Gastroesophageal sphincter (tissue), 4 donors: ENCODE measurements around the gene PTPN13. TPM values are rescaled to one million over a fixed set of nuclear protein-coding genes. Genes with fewer than 3 reads are reported as not detected.

Experiments used
- ATAC-seq: fragments of 150-250 bp; one replicate; pipeline ENCODE4 v1.9.1; 2016; ENCODE audit warnings: mild to moderate bottlenecking, moderate library complexity
- H3K27ac ChIP-seq, 4 donors: fragments of 200-600 bp; sonication (generic) in 3 of 4; 1 replicate in 3 of 4; 2 replicates in 1 of 4; pipeline ENCODE4 v1.5.1; 2016 to 2019
- H3K27me3 ChIP-seq: fragments of 200-600 bp; sonication (generic); one replicate; pipeline ENCODE4 v1.5.1; 2019
- H3K36me3 ChIP-seq, 2 donors: fragments of 200-600 bp; sonication (generic); one replicate each; pipeline ENCODE4 v1.5.1; 2019; ENCODE audit warnings: control low read depth in 1 of 2
- H3K4me1 ChIP-seq, 3 donors: fragments of 200-600 bp; sonication (generic); 1 replicate in 2 of 3; 2 replicates in 1 of 3; pipeline ENCODE4 v1.5.1; 2016 to 2019; ENCODE audit warnings: control low read depth in 2 of 3
- H3K4me3 ChIP-seq, 2 donors: fragments of 200-600 bp; sonication (generic); one replicate each; pipeline ENCODE4 v1.5.1; 2019; ENCODE audit warnings: mild to moderate bottlenecking in 1 of 2, moderate library complexity in 1 of 2
- H3K9me3 ChIP-seq, 3 donors: fragments of 200-600 bp; sonication (generic); one replicate each; pipeline ENCODE4 v1.5.1; 2017 to 2019; ENCODE audit warnings: control low read depth in 2 of 3
- EP300 ChIP-seq: sonication (generic); formaldehyde crosslinking; IDR thresholded peaks from one replicate; pipeline ENCODE4 v1.6.1; 2017; ENCODE audit warnings: antibody characterized with exemption, mild to moderate bottlenecking
- POLR2A ChIP-seq, 2 donors: fragments of 450-650 bp; IDR thresholded peaks; one replicate each; pipeline ENCODE4 v1.6.1; 2017; ENCODE audit warnings: antibody characterized with exemption in 2 of 2, mild to moderate bottlenecking in 2 of 2, moderate library complexity in 1 of 2
- POLR2AphosphoS5 ChIP-seq: sonication (generic); formaldehyde crosslinking; IDR thresholded peaks from one replicate; pipeline ENCODE4 v1.6.1; 2017; ENCODE audit warnings: antibody characterized with exemption
- WGBS, 2 donors: methylation state at CpG; one replicate each; pipeline ENCODE4 v1.1.5; 2018; ENCODE audit warnings: low coverage in 1 of 2; 5-methylcytosine and 5-hydroxymethylcytosine counted together
- total RNA-seq, 4 donors: library from RNA; depleted of rRNA; stranded (reverse); fragments of >200 nt; gene quantifications; one replicate each; pipeline ENCODE4 v1.1.0, GENCODE V29; 2016
- TF ChIP-seq, protein P1 (sequence below), 4 experiments: fragments of 200-600 bp in 2 of 4; fragments of 450-650 bp in 2 of 4; sonication (generic) in 1 of 4; IDR thresholded peaks; one replicate each; pipeline ENCODE4 v1.5.1; 2017 to 2019; ENCODE audit warnings: antibody characterized with exemption in 4 of 4, mild to moderate bottlenecking in 2 of 4, moderate library complexity in 2 of 4

Gene PTPN13
- total RNA-seq, 4 donors from 2014 or later, result 12.8 to 22.7 (median 20.7) TPM

DNA sequence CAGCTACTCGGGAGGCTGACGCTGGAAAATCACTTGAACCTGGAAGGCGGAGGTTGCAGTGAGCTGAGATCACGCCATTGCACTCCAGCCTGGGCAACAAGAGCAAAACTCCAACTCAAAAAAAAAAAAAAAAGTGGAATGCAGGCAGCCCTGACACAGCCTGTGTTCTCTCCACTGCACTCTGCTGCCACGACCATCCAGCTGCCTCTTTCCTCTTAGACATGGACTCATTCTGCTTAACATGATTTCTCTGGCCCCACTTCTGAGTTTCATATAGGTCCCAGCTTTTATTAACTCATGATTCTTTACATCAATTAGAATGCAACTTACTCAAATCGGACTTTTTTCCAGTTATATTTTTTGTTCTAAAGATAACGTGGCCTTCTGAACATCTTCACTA lies 225.4 kb downstream of the PTPN13 start:
- TF ChIP-seq POLR2AphosphoS5 (no peak), POLR2A (IDR thresholded peaks at IDR 0.05) (no peak), EP300 (no peak)
- TF ChIP-seq, protein P1, sequence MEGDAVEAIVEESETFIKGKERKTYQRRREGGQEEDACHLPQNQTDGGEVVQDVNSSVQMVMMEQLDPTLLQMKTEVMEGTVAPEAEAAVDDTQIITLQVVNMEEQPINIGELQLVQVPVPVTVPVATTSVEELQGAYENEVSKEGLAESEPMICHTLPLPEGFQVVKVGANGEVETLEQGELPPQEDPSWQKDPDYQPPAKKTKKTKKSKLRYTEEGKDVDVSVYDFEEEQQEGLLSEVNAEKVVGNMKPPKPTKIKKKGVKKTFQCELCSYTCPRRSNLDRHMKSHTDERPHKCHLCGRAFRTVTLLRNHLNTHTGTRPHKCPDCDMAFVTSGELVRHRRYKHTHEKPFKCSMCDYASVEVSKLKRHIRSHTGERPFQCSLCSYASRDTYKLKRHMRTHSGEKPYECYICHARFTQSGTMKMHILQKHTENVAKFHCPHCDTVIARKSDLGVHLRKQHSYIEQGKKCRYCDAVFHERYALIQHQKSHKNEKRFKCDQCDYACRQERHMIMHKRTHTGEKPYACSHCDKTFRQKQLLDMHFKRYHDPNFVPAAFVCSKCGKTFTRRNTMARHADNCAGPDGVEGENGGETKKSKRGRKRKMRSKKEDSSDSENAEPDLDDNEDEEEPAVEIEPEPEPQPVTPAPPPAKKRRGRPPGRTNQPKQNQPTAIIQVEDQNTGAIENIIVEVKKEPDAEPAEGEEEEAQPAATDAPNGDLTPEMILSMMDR (IDR thresholded peaks at IDR 0.05), result no peak
- WGBS, 2 donors, result 79 to 93% methylated on average over 7 of the region's 7 CpGs
- no peak overlapping the region for H3K4me3 ChIP-seq

DNA sequence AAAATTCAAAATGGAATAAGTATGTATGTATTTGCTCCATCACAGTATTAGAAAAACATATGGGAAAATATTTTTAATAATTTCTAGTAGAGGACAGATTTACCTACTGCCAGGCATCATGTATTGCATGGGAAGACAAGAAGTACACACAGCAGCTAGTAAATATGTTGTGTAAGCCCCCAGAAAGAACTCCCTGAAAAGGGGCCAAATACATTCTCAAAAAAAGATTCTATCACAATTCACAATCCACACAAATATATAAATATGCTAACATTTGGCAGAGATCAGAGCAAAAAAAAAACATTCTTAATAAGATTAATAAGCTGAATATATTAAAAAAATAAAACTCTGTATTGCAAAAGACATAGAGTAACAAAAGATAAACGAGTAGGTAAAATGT lies 227.0 kb downstream of the PTPN13 start:
- ATAC-seq, result no peak

More for the DNA sequence above, 225.4 kb downstream of the PTPN13 start:
- no peak for ATAC-seq
- Histone ChIP-seq H3K4me1 (peaks cover 0 to 10% (median 0%) of the 10 kb centered on the region in 3 donors), H3K36me3 (peaks cover 0 to 24% of the 10 kb centered on the region in 2 donors), H3K27ac (no peak overlapping the region), H3K27me3 (no peaks in the 10 kb centered on the region), H3K9me3 (peaks cover 0 to 11% (median 0%) of the 10 kb centered on the region in 3 donors)

DNA sequence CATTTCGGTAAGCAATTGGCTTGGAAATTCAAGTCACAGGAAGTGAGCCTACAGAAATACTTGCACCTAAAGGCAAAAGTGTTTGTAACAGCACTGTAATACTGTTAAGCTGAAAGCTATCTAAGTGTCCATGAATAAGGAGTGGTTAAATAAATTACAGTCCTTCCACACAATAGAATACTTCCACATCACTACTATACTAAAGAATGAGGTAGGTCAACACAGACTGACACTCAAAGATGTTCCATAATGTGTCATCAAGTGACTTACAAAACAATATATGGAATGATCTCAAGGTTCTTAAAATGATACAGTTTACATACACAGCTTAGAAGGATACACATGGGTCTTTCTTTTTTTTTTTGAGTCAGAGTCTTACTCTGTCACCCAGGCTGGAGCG lies 228.0 kb downstream of the PTPN13 start:
- no peak for ATAC-seq
- Histone ChIP-seq H3K36me3 (peaks cover 0 to 15% of the 10 kb centered on the region in 2 donors), H3K27me3 (no peaks in the 10 kb centered on the region), H3K4me1 (peaks cover 0 to 3% (median 0%) of the 10 kb centered on the region in 3 donors), H3K4me3 (no peak overlapping the region), H3K27ac (no peak overlapping the region), H3K9me3 (no peaks in the 10 kb centered on the region)
- WGBS, 2 donors, result 94 to 100% methylated on average over 1 to 2 of the region's 2 CpGs
- TF ChIP-seq EP300 (no peak), POLR2A (IDR thresholded peaks at IDR 0.05) (no peak), POLR2AphosphoS5 (no peak)
- TF ChIP-seq, protein P1 (IDR thresholded peaks at IDR 0.05), result no peak

More for the DNA sequence above, 227.0 kb downstream of the PTPN13 start:
- Histone ChIP-seq H3K27me3 (no peaks in the 10 kb centered on the region), H3K4me1 (peaks cover 0 to 10% (median 0%) of the 10 kb centered on the region in 3 donors), H3K27ac (no peak overlapping the region), H3K9me3 (no peaks in the 10 kb centered on the region), H3K36me3 (peaks cover 0 to 10% of the 10 kb centered on the region in 2 donors), H3K4me3 (no peak overlapping the region)
- TF ChIP-seq POLR2AphosphoS5, result no peak
- TF ChIP-seq, protein P1 (IDR thresholded peaks at IDR 0.05), result no peak
- WGBS, 2 donors, result 0 to 80% methylated on average over 1 of the region's 1 CpG

DNA sequence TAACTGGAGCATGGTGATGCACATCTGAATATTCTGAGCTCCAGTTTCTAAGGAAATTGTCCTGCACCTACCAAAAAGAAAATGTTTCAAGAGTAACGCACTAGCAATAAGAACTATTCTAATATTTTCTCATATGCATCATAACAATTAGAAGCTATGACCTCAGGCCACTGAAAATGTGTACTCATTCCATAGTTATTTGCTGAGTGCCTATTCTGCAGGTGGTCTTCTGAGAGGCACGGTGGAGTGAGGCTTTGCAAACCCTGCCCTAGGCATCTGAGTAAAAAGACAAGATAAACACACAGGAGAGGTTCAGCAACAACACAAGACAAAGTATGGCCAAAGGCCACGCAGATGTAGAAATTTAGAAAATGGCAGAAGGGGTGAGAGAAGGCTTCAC lies 231.4 kb downstream of the PTPN13 start:
- ATAC-seq, result no peak
- TF ChIP-seq POLR2A (IDR thresholded peaks at IDR 0.05) (no peak), POLR2AphosphoS5 (no peak)
- Histone ChIP-seq H3K36me3 (peaks cover 0 to 15% of the 10 kb centered on the region in 2 donors), H3K9me3 (peaks cover 0 to 5% (median 0%) of the 10 kb centered on the region in 3 donors), H3K27me3 (no peaks in the 10 kb centered on the region), H3K4me3 (no peak overlapping the region), H3K4me1 (no peaks in the 10 kb centered on the region), H3K27ac (no peak overlapping the region)
- WGBS, 2 donors, result 72 to 74% methylated on average over 3 of the region's 3 CpGs

DNA sequence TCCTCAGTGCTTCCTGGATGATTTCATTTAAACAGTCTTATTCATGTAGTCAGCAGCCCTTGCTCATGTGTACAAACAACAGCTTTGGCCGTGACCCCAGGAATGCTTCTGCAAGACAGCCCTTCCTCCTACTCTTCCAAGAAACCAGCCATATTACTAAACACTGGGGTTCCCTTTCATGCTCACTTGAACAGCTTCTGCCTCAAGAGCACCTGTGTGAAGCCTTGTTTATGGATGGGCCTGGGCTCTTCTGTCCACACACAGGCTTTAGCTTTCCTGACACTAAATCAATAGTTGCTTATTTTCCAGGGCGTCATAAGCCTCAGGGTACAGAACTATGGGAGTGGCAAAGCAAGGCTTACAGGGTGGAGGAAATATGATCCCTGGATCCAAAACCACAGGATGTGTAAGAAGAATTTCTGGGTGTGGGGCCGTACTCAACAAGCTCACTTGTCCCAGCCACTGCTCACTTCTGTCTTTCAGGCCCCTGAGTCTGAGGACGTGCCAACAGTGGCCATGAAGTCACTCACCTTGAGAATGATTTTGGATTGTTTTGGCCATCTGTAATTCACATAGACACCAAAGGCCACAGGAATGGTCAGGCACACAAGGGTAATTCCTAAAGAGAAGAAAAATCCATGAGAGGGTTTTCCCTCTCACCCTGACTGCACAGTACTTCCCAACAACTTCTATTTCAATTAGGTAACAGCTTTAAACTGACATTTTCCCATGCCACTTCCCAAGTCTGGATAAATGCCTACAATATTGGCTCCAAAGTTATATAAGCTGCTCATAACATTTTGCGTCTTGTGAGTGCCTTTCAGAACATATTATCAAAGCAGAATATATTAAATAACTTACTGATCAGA lies 237.4 kb downstream of the PTPN13 start:
- WGBS, 2 donors, result 78 to 96% methylated on average over 4 to 5 of the region's 5 CpGs
- Histone ChIP-seq H3K36me3 (peaks cover 0 to 5% of the 10 kb centered on the region in 2 donors), H3K4me3 (no peak overlapping the region), H3K27ac (no peak overlapping the region), H3K9me3 (peaks cover 0 to 5% (median 0%) of the 10 kb centered on the region in 3 donors), H3K4me1 (no peaks in the 10 kb centered on the region), H3K27me3 (no peaks in the 10 kb centered on the region)
- ATAC-seq, result peak; percentile 36
- TF ChIP-seq POLR2AphosphoS5, result no peak
- no peak for TF ChIP-seq POLR2A (IDR thresholded peaks at IDR 0.05)
- TF ChIP-seq, protein P1 (IDR thresholded peaks at IDR 0.05), result no peak
- no peak for TF ChIP-seq EP300
